Stomach (tissue), 4 donors: ENCODE results near the gene KCNQ5.

Experiments used
- CTCF ChIP-seq, 7 experiments: fragments of 450-650 bp in 4 of 7; fragments of 200-600 bp in 3 of 7; sonication (generic) in 3 of 7; IDR thresholded peaks; one replicate each; pipeline ENCODE4 v1.5.1; 2016 to 2019; ENCODE audit warnings: antibody characterized with exemption in 7 of 7, control low read depth in 2 of 7, mild to moderate bottlenecking in 1 of 7
- EP300 ChIP-seq: sonication (generic); formaldehyde crosslinking; IDR thresholded peaks from one replicate; pipeline ENCODE4 v1.6.1; 2017; ENCODE audit warnings: antibody characterized with exemption
- POLR2A ChIP-seq, 4 donors: fragments of 450-650 bp; IDR thresholded peaks; one replicate each; pipeline ENCODE4 v1.6.1; 2016; ENCODE audit warnings: antibody characterized with exemption in 4 of 4, control low read depth in 2 of 4, mild to moderate bottlenecking in 1 of 4, moderate library complexity in 1 of 4

- no peak for TF ChIP-seq EP300
- no peak for TF ChIP-seq CTCF (IDR thresholded peaks at IDR 0.05)
- TF ChIP-seq POLR2A (IDR thresholded peaks at IDR 0.05): no peak
These were observed 172.0 kb downstream of the KCNQ5 start for GRCh38 chr6:72793641-72794395.
